Activated naive CD8-positive, alpha-beta T cell treated with anti-CD3 and anti-CD28 coated beads, Interleukin-2, amount 50 U/mL, for 16 hours (primary cell): ENCODE measurements around the gene MPG.

Experiments used
- DNase-seq: peaks from one replicate; pipeline ENCODE4 v3.0.0-alpha.2; 2020; ENCODE audit warnings: low read depth, low spot score

The MPG gene

DNA sequence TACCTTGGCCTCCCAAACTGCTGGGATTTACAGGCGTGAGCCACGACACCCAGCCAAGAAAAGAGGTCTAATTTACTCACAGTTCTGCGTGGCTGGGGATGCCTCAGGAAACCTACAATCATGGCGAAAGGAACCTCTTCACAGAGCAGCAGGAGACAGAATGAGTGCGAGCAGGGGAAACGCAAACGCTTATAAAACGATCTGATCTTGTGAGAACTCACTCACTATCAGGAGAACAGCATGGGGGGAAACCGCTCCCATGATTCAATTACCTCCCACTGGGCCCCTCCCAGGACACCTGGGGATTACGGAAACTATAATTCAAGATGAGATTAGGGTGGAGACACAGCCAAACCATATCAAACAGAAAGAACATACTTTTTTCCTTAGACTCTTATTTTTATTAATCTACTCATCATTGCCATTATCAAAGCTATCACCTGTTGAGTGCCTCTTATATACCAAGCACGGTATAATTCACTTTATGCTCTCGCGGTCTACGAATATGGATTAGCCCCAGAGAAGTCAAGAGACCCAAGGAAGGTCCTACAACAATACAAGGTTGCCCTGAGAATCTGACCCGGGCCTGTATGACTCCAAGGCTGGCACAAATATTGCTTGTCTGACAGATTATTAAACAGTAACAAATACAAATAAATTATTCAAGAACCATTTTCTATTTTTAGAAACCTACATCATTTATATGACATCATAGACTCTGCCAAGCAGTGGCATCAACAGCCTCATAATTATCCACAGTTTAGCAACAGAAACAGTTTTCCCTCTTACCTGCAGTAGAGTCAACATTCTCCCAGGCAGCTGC lies 27.0 kb upstream of the MPG start:
- no peak for DNase-seq

DNA sequence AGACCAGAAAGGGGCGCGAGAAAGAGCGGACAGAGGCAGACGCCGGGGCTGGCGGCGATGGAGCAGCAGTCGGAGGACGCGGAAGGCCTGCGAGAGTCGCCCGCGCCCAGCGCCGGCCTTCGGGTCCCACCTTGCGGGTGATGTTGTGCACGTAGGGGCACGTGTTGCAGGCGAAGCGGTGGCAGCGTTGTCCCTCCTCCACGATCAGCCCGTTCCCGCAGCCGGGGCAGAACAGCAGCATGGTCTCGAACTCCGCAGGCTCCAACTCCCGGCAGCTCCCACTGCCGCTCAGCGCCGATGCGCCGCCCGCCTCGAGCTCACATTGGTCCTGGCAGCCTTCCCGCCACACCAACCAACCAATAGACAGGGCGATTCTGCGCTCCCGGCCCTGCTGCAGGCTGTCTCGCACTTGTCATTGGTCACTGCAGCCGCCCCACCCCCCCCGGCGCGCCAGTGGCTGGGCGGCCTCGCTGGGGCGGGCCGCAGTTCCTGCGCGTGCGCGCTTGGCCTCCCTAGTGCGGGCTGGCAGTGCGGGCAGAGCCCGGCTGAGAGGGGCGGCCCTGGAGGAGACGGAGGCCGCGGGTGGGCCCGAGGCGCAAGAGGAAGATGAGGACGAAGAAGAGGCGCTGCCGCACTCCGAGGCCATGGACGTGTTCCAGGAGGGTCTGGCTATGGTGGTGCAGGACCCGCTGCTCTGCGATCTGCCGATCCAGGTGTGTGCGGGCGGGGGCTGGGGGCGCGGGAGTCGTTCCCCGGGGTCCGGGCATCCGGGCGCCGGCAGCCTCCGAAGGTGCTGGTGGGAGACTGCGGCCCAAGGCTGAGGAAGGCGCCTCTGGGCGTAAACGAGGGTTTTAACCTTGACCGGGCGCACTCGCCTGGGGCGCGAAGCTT lies 24.4 kb upstream of the MPG start, which contains the start of the genes POLR3K and SNRNP25:
Gene POLR3K (minus strand): TSS at position 263 of the 891 bp plus-strand sequence. CDS start 22 bp downstream, at position 241.
Gene SNRNP25 (plus strand): TSS at position 483 of the 891 bp plus-strand sequence. CDS start 189 bp downstream, at position 672.
- DNase-seq, result peak; percentile 98

DNA sequence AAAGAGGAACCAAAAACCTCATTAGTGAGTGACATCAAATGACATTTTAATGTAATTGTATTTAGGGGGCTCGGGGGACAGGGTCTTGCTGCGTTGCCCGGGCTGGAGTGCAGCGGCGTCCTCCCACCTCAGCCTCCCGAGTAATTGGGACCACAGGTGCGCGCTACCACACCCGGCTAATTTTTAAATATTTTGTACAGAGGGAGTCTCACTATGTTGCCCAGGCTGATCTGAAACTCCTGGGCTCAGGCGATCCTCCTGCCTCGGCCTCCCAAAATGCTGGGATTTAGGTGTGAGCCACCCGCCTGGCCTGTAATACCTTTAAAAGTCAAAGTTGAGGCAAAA lies 23.8 kb upstream of the MPG start:
- DNase-seq, result no peak

DNA sequence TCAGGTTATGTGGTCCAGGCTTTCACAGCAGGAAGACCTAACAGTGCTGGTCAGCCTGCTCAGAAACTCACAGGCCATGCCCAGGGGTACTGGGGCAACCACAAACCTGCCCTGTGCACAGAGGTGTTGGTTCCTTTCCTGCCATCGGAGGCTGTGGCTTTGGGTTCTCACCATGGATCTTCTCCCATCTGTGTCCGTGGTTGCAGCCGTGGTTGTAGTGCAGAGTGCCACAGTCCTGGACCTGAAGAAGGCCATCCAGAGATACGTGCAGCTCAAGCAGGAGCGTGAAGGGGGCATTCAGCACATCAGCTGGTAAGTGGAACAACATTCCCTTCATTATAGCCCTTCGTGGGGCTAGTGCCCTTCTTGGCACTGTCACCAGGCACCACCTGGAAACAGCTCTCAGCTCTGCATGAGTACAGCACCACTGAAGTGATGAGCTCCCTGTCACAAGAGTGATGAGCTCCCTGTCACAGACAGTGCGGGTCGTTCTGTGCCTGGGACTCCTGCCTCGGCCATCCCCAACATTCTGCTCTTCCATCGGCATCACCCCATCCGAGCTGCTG lies 22.4 kb upstream of the MPG start:
- no peak for DNase-seq

DNA sequence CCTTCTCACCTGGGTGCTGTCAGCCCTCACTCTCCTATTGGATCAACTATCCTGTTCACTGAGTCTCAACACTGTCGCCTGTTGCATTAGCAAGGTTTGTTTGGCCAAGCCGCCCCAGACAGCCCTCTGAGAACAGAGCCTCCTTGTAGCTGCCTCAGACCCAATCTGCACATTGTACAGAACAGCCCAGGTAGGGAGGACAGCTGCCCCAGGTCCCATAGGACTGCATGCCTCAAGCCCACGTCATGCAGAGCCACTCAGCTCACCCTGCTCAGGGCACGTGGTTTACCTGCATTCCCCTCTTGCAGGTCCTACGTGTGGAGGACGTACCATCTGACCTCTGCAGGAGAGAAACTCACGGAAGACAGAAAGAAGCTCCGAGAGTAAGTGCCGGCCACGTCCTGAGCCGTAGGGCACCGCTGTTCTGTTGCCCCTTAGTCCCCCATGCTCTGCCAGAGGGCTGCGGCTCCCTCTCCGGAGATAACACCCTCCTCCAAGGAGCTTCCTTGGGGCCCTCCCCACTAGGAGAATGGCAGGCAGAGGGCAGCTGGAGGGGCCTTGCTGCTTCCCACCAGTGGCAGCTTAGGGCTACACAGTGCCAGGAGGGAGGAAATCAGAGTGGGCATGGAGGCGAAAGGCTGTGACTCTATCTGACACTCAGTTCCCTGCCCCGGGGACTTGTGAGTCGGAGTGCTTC lies 21.6 kb upstream of the MPG start:
- DNase-seq, result no peak

DNA sequence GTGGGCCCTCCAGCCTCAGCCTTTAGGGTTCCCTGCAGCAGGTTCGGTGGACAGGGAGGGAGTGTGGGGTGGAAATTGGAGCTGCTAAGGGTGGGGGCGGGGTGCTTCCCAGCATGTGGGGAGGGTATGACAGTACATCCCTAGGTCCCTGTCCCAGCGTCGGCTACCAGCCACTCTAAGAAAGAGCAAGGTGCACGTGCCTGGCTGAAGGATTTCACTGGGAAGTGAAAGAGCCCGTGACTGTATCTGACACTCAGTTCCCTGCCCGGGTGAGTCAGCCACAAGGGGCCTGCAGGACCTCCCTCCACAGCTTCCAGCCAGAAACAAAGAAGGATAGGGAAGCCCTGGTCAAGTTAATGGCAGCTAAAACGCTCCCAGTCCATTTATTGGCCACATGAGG lies 20.3 kb upstream of the MPG start:
- DNase-seq, result no peak

DNA sequence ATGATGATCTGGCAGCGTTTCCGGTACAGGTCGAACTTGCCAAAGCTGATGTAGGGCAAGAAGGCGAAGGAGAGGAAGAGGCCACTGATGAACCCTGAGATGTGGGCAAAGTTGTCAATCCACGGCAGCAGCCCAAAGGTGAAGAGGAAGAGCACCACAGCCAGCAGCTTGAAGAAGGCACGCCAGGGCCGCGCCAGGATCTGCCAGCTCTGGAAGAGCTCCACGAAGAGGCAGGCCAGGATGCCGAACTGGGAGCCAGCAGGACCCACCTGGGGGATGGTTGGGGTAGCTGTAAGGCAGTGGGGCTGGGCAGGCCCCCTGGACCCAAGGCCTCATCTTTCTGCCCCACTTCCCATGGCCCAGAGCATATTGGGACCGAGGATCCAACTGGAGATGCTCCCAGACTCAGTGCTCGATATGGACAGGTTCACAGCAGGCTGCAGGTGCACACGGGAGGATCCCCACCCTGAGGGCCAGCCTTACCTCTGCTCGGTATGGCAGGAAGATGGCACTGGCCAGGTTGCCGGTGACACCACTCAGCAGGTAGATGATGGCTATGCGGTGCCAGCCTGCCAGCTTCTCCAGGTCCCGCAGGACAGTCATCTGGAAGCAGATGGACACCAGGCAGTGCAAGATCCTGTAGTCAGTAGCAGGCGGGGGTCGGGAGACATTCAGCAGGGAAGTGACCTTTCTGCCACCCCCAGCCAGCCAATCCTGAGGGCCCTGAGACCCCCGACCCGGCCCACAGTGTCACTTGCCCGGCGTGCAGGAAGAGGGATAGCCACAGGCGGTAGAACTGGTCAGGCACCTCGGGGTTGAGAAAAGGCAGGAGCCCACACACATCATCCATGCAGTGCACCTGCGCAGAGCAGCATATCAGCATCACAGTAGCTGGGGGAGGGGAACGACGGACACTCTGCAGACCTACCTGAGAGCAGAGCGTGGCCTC lies 19.3 kb upstream of the MPG start:
- no peak for DNase-seq

DNA sequence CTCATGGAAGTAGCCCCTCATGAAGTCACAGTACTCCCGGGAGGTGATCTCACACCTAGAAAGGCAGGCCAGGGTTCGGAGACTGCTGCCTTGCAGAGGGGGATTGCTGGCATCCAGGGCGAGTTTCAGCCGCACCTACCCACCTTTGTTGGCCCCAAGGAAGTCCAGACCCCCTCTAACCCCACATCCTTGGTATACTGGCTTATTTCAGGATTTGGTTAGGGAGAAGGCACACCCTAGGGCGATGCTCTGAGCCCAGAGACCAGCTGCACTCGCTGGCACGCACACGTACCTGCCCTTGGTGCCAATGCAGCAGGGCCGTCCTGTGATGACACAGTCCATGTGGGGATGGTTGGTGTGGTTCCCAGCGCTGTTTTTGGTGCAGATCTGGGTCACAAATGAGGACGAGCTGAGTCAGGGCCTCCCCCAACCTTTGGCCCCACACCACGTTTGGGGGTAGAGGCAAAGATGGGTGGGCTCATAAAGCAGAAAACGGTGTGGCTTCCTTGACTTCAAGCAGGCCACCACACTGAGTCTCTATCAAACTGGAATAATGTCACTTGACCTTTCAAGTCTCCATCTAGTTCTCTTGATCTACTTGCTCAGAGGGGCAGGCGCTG lies 18.5 kb upstream of the MPG start:
- no peak for DNase-seq

DNA sequence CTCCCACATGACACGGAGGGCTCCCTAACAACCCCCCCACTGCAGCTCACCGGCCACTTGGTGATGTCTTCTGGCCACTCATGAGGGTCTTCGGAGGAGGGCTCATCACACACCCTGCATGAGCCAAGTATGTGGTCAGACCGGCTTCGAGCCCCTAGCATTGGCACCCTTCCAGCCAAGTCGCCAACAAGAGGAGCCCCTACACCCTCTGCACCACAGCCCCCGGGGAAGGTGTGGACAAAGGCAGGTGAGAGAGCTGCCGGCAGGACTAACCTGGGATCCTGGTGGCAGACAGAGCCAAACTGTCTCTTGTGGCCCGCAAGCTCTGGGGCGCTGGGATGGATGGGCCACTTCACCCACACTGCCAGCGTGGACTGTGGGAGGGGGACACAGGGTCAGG lies 17.9 kb upstream of the MPG start:
- no peak for DNase-seq

DNA sequence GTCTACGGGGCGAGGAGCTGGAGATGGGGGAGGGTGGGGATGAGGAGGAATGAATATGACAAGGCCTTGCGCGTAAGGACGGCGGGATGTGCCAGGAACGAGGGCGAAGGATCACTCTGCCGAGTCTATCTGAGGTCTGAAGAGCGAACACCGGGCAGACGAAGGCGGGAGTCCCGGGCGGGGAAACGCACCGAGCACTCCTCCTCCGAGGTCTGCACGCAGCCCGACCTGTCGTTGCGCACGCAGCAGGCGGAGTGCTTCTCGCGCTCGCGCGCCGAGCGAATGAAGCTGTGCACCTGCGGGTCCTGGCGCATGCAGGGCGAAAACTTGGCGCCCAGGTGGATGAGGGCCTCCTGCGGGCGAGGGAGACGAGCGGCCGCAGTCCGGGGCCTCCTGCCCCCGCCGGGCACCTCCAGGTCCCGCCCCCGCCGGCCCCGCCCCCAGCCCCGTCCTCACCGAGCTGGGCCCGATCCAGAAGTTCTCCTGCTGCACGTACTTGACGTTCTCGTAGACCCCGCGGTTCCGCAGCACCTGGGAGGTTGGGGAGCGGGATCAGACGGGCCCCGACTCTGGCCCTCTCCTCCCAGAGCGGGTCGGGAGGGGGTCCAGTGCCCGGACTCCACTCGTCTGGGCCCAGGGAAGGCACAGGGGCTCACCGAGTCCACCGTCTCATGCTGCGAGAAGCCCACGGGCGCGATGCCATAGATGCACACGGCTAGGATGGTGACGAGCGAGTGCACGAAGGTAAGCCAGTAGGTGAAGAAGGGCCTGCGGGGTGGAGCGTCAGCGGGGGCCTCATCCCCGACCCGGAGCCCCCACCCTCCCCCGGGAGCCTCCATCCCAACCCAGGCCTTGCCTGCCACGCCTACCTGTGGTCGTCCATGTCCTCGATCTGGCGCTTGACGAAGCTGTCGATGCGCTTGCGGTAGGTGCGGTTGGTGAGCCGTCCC lies 16.8 kb upstream of the MPG start:
- no peak for DNase-seq

DNA sequence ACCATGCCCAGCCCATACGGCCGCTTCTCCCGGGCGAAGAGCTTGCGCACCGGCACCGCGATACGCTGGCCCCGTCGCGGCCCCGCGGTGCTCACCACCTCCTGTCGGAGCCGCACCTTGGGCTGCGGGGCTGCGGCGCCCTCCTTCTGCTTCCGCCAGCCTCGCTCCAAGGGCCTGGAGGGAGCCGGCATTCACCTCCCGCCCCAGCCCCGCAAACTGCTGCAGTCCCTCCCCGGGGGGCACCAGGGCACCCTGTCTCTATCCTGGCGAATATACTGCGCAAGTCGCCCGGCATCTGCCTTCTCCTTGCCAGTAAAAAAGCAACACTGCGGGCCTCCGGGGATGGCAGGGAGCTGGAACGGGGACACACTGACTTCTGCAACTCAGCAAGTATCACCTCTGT lies 16.1 kb upstream of the MPG start:
- no peak for DNase-seq

DNA sequence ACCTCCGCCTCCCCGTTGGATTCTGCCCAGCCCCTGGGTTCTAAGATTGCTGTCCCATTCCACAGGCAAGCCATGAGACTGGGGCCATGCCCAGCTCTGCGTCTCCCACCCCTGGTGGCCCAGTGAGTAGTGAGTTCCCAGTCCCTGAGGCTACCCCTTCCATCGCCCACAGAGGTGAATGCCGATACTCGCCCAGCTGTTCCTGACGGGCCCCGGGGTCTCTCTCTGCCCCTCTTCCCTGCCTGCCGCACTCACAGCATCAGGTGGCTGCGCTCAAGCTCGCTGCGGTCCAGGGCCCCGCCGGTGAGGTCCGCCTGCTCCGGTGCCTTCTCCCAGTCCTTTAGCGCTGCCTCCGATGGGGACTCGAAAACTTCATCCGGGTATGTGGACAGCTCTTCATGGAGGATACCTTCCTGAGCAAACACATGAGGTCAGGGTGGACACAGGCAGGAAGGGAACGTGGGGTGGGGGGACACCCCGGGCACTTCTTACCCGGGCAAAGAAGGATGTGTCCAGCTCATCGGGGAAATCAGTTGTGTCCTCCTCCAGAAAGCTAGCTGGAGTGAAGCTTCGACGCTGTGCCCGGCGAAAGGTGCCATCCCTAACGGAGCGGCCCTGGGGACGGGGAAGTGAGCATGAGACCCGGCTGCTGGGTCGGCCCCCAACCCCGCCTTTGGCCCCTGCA lies 15.6 kb upstream of the MPG start:
- no peak for DNase-seq

DNA sequence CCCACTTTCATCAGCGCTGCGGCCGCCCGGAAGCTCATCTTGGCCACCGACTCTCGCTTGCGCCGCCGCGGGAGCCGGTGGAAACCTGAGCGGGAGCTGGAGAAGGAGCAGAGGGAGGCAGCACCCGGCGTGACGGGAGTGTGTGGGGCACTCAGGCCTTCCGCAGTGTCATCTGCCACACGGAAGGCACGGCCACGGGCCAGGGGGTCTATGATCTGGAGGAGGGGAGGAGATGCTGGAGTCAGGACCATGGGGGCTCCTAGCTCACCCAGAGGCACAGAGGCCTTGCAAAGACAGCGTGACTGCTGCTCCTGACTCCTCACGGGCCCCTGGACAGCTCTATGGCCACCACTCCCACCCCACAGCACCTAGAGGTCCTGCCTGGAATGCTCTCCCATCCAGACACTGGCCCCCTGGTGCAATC lies 15.0 kb upstream of the MPG start:
- DNase-seq, result no peak

DNA sequence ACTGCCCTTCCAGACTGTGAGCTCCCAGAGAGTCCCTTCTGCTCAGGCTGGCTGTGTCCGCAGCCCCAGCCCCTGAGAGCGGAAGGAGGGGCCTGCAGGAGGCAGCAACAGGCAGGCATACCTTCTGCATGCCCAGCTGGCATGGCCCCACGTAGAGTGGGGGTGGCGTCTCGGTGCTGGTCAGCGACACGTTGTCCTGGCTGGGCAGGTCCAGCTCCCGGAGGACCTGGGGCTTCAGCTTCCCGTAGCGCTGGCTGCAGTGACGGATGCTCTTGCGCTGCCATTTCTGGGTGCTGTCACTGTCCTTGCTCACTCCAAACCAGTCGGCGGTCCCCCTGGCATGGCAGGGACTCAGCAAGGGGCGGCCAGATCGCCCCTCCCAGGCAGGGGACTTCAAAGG lies 14.6 kb upstream of the MPG start:
- DNase-seq, result no peak

DNA sequence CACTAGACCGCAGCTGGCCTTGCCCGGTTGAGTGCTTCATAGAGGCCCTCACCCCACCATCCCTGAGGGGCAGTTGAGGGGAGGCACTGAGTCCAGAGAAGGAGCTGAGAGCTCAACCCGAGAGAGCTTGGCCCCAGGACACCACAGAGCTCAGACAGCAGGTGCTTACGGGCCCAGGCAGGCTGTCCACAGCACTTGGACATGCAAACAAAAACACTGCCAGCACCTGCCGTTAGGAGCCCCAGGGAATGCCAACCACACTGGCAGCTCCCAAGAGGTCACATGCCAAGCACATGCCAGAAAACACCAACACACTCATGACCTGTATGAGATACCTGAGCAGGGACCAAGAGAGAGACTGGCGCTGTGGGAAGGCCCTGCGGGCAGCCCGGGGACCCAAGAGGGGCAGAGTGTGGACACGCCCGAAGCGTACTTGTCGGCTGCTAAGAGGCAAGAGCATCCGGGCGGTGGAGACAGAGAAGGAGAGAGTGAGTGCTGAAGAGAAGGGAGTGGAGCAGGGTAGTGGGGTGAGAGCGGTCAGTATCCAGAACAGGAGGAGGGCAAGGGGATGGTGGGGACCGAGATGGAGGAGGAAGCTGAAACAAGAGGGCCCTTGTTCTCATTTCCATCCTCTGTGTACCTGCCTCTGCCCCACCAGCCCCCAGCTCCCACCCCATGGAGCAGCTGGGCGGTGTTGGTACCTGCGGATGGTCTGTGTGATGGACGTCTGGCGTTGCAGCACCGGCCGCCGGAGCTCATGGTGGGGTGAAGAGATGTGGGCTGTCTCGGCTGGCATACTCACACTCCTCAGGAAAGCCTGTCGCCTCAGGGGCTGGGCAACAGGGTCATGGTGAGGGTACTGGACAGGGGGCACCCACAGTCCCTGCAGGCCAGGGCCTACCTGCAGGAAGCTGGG lies 13.8 kb upstream of the MPG start:
- DNase-seq, result no peak

DNA sequence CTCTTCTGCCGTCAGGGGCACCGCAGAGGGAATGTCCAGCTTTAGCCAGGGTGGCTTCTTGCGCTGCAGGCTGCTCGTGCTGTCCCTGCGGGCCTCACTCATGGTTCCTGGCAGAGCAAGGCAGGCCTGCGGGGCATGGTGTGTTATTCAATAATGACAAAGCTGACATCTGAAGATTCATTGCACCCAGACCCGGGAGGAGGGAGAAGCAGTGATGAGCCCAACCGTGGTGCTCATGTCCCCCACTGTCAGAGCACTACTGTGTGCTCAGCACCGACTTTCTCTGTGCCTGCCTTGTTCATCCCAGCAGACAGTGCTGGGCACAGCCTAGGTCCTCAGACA lies 13.1 kb upstream of the MPG start:
- no peak for DNase-seq

DNA sequence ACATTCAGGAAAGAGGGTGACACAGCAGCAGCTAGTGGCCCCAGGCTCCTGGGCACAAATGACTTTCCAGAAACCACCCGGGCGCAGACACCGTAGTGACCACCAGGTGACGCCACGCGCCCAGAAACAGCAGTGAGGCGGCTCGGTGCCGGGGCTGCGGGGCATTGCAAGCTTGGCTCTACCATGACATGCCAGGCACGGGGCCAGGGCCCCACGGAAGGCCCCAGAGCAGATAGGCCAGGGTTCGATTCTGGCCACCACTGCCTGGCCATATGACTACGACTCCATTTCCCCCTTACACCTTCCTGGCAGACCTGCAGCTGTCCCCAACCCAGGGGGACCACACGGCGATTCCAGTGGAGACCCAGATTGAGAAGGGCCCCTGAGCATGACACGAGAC lies 12.3 kb upstream of the MPG start:
- DNase-seq, result peak; percentile 66
